Measurements from ENCODE around the gene NBEAL2.

NBEAL2 gene

DNA sequence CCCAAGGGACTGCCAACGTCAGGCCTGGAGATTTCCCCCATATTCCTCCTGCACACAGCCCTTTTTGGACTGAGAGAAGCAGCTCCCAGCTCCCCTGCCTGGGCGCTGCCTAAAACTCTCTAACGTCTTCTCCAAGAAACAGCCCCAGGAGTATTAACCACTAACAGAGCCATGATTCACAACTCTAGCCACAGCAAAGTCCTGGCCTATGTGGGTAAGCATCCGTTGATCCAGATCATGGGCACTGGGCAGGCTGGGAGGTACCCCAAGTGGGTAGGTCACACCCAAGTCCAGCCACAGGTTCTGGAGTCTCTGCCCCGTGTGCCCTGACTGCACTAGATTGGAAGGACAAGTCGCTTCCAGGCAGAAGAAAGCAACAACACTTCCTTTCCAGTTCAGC lies 31.9 kb downstream of the NBEAL2 start:
- TF ChIP-seq, protein P1, sequence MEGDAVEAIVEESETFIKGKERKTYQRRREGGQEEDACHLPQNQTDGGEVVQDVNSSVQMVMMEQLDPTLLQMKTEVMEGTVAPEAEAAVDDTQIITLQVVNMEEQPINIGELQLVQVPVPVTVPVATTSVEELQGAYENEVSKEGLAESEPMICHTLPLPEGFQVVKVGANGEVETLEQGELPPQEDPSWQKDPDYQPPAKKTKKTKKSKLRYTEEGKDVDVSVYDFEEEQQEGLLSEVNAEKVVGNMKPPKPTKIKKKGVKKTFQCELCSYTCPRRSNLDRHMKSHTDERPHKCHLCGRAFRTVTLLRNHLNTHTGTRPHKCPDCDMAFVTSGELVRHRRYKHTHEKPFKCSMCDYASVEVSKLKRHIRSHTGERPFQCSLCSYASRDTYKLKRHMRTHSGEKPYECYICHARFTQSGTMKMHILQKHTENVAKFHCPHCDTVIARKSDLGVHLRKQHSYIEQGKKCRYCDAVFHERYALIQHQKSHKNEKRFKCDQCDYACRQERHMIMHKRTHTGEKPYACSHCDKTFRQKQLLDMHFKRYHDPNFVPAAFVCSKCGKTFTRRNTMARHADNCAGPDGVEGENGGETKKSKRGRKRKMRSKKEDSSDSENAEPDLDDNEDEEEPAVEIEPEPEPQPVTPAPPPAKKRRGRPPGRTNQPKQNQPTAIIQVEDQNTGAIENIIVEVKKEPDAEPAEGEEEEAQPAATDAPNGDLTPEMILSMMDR (IDR thresholded peaks at IDR 0.05) = no peak

DNA sequence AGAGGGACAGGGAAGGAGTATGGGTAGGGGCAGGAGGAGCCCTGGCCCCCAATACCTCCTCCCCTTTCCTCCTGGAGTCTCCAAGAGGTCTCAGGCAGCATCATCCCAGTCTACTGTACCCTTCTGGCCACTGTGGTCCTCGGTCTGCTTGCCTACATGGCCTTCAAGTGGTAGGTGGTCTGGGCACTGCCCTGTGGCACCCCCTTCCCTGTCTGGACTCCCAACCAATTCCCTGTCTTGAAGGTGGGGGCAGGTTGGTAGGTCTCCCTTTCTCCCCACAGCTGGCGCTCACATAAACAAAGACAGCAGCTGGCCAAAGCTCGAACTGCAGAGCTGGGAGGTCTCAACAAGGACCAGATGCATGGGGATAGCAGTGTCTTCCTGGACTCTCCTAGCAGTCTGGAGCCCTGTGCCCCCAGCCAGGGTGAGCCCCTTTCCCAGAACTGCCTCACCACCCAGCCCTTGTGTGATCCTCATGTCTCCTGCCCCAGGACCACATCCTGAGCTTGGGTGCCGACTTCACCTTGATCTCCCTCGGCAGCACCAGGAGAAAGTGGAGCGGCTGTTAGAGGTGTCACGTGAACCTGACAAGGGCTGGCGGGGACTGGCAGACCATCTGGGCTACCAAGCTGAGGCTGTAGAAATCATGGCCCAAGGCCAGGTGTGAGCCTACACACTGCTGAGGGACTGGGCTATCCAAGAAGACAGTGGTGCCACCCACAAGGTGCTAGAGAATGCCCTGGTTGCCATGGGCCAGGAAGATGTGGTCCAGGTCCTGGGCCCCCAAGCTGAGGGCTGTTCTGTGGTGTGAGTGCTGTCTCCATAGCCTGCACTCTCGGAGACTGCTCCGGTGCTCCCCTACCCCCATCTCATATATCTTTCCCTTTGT lies 33.1 kb downstream of the NBEAL2 start:
- TF ChIP-seq, protein P1 (IDR thresholded peaks at IDR 0.05) = no peak

DNA sequence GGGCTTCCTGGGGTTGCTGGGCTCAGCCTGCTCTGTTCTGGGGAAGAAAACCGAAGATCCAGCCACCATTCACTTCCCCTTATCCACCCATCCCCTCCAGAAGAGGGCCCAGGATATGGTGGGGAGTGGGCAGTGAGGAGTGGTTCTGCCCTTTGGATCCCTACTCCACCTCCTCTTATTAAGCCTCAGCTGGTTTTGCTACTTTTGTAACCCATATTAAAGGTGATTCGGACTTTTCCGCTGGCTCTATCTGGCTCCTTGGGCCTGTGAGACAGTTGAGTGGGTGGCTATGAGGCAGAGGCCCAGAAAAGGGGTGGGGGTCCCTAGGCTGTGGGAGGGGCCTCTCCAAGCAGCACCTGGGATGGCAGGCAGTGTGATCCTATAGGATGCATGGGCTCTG lies 33.8 kb downstream of the NBEAL2 start:
- TF ChIP-seq, protein P1 (IDR thresholded peaks at IDR 0.05) = no peak

DNA sequence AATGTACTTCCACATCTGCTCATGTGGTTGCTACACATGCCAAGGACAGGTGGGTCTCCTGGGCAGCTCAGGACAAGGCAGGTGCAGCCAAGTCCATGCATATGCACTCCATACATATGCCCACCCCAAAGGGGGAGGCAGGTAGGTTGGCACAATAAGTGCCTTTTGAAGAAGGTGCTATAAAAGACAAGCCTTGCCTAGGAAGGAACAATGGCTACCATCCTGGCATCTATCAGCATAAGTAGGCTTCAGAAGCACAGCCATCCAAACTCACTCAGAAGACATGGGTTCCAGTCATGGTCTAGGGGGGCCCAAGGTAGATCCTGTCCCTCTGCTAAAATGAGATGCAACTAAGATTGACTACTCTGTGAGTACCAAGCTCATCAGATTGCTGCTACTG lies 34.6 kb downstream of the NBEAL2 start:
- TF ChIP-seq, protein P1 (IDR thresholded peaks at IDR 0.05) = no peak

DNA sequence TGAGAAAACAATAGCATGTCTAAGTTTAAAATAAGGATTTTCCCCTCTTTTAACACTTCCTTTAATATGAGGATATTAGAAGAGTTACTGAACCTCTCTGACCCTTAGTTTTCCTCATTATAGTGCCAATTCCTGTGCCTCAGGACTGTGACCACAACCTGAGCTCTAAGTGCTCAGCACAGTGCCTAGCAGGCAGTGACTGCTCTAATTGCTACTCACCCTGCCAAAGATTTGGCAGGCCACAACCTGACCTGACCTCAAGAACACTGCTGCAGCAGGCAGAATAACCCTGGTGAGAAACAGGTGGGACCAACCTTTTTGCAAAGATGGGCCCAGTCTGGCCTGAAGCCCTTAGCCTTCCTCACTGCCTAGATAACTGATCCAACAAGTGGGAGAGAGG lies 35.7 kb downstream of the NBEAL2 start:
- TF ChIP-seq, protein P1 (IDR thresholded peaks at IDR 0.05) = no peak

DNA sequence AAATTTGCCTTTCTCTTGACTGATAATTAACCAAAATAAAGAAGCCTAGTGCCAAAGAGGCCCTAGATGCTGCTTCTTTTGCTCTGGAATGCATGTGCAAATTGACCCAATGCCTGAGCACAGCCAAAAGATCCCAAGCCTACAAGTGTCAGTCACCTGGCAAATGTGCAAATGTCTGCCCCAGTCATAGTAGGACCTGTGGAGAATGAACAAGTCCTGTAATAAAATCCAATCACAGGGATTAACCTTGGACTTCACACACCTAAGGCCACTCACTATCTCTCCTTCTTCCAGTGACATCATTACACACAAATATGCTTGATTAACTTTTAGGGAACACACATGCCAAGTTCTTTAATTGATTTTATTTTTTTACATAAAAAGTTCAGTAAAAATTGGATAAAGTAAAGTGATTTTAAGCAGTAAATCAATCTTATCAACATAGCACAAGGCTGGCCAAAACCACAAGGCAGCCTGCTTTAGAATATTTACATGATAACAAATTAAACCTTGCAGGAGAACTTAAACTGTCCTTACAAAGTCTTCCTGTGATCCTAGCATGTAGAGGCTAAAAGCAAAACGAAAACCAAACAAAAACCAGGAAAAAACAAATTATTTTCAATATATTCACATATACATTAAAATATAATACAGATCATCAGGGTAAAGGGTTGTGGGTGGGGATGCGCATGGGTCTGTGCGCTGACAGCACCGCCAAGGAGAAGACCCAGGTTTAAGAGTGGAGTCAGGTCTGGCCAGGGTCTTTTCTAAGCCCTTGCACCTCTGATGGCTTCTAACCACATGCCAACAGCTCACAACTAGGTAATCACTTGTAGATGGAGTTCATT lies 36.8 kb downstream of the NBEAL2 start:
- TF ChIP-seq, protein P1 (IDR thresholded peaks at IDR 0.05) = no peak

DNA sequence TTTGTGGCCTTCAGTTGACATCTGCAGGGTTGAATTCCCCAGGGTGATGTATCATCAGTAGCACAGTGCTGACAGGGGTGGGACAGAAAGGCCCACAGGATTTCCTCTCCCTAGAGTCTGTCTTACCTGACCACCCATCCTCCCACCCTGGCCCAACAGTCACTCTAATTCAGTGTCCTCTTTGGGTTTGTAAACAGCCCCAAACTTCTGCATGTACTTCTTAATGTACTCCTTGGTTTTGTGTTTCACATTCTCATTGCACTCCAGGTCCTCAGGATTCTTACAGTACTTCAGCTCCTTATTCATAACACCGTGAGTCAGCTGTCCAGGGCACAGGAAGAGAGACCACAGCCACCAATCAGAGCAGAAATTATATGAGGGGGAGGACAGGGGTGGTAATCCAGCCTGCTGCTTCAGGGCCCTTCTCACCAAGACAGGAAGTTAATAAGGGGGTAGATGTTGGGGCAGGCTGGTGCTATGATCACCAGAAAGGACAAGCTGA lies 37.5 kb downstream of the NBEAL2 start:
- TF ChIP-seq, protein P1 (IDR thresholded peaks at IDR 0.05) = no peak

Measured in LNCAP (cell line).